ENCODE measurements around the gene HES7.

GRCh38 chr17:8160224-8160577, 36.3 kb upstream of the HES7 start:
- TF ChIP-seq RAD21 (conservative IDR thresholded peaks at IDR 0.05 in 1 of 2, IDR thresholded peaks at IDR 0.05 in 1 of 2) = no peak
- TF ChIP-seq PBX3 (IDR thresholded peaks at IDR 0.05) = no peak
- TF ChIP-seq JUNB (IDR thresholded peaks at IDR 0.05) = no peak
- TF ChIP-seq CTCF (IDR thresholded peaks at IDR 0.05) = no peak
- TF ChIP-seq EP300 (IDR thresholded peaks at IDR 0.05) = no peak
- no peak for TF ChIP-seq ZC3H11A (IDR thresholded peaks at IDR 0.05)
- TF ChIP-seq NR3C1 (IDR thresholded peaks at IDR 0.05) = no peak
- no peak for TF ChIP-seq POLR2A (IDR thresholded peaks at IDR 0.05; ENCODE audit: low read length)
- TF ChIP-seq RFX5 (IDR thresholded peaks at IDR 0.05) = no peak

Data from A549 (cell line).